ENCODE data around the gene TRAPPC10. TPM values are rescaled to one million over a fixed set of nuclear protein-coding genes. Genes with fewer than 3 reads are reported as not detected.

TRAPPC10 gene
- total RNA-seq, 2 experiments from 2014 or later: 98.1 to 101 TPM

DNA sequence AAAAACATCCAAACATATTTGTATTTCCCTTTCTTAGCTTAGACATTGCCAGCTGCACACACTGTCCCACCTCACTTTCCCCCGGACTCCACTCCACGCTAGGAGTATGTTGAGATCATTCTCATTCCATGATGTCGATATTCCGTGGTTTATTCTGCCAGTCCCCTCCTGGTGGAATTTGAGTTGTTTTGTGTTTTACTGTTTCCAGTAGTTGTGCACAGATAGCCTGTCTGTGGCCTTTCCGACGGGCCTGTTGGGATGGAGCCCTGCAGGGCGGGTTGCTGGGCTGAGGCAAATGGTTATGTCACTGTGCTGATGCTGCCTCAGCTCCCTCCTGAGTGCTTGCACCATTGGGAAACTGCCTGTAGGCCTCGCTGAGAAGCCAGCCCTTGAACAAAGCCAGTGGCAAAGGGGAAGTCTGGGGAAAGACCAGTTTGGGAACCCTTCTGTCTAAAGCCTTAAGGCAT is 12.8 kb downstream of the TRAPPC10 start:
- ATAC-seq (ENCODE audit: poor library complexity): no peak
- Histone ChIP-seq H3K27ac (ENCODE audit: low read depth in 1 of 2, low read length in 2 of 2) (no peak overlapping the region), H3K4me1 (ENCODE audit: insufficient read depth, low read length) (peaks cover 72% of the 10 kb centered on the region), H3K36me3 (ENCODE audit: insufficient read depth, low read length) (peaks cover 7% of the 10 kb centered on the region), H3K9me3 (ENCODE audit: control insufficient read depth in 1 of 2, insufficient read depth in 1 of 2, low read length in 2 of 2) (peaks cover 0 to 4% of the 10 kb centered on the region in 2 experiments), H3K4me3 (ENCODE audit: low read length) (no peak overlapping the region), H3K27me3 (ENCODE audit: control insufficient read depth in 1 of 2, insufficient read depth in 2 of 2, low read length in 2 of 2) (no peaks in the 10 kb centered on the region)
- H3K36me3 Mint-ChIP-seq (ENCODE audit: low read depth): peaks cover 27% of the 10 kb centered on the region
- peaks cover 93% of the 10 kb centered on the region for H3K4me1 Mint-ChIP-seq (ENCODE audit: low read depth)
- TF ChIP-seq, protein P1, sequence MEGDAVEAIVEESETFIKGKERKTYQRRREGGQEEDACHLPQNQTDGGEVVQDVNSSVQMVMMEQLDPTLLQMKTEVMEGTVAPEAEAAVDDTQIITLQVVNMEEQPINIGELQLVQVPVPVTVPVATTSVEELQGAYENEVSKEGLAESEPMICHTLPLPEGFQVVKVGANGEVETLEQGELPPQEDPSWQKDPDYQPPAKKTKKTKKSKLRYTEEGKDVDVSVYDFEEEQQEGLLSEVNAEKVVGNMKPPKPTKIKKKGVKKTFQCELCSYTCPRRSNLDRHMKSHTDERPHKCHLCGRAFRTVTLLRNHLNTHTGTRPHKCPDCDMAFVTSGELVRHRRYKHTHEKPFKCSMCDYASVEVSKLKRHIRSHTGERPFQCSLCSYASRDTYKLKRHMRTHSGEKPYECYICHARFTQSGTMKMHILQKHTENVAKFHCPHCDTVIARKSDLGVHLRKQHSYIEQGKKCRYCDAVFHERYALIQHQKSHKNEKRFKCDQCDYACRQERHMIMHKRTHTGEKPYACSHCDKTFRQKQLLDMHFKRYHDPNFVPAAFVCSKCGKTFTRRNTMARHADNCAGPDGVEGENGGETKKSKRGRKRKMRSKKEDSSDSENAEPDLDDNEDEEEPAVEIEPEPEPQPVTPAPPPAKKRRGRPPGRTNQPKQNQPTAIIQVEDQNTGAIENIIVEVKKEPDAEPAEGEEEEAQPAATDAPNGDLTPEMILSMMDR (IDR thresholded peaks at IDR 0.05): no peak
- peak in 2 of 14 experiments; percentile 42 to 51 for DNase-seq
- POLR2A ChIA-PET: interaction anchor here (2.0 kb wide), 1 partner anchor 12 kb away, joined by 12 read pairs; the partner anchor contains the start of gene TRAPPC10
- intact Hi-C loops (cut with DNase I, micrococcal nuclease): loop anchor here in 1 of 2 experiments (1.0 kb wide), 1 partner anchor 12 kb away; no protein-coding TSS in a partner anchor
- H3K27ac Mint-ChIP-seq: peak overlapping the region; percentile 55
- CTCF ChIA-PET: no interaction called here
- H3K27me3 Mint-ChIP-seq: no peaks in the 10 kb centered on the region
- no peaks in the 10 kb centered on the region for H3K9me3 Mint-ChIP-seq
- H3K4me3 Mint-ChIP-seq: peak overlapping the region; percentile 16

DNA sequence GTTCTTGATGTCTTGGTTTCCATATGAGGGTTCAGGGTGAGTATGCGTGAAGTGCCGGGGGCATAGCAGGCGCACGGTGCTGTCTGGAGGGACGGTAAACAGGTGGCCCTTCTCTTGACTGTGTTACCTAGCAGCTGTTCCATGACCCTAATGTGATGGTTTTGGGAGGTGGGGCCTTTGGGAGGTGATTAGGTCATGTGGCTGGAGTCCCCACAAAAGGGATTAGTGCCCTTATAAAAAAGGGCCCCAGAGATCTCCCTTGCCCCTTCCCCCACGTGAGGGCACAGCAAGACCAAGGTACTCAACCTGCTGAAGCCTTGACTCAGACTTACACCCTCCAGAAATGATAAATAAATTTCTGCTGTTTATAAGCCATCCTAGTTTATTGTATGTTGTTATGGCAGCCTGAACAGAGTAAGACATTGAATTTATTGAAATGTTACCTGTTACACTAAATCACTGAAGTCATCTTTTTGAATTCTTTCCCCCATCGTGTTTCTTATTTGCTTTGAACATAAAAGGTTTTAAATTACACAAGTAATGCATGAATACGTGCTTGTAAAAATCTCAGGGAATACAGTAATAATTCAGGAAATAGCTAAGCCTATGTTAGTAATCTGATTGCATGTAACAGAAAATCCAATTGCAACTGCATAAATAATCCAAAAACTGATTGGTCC is 15.6 kb downstream of the TRAPPC10 start:
- Mint-ChIP-seq H3K27me3 (no peaks in the 10 kb centered on the region), H3K4me3 (peak overlapping the region; percentile 2), H3K27ac (peak overlapping the region; percentile 41), H3K4me1 (ENCODE audit: low read depth) (peaks cover 78% of the 10 kb centered on the region), H3K9me3 (no peaks in the 10 kb centered on the region), H3K36me3 (ENCODE audit: low read depth) (peaks cover 45% of the 10 kb centered on the region)
- peaks cover 62% of the 10 kb centered on the region for H3K4me1 ChIP-seq (ENCODE audit: insufficient read depth, low read length)
- CTCF ChIA-PET: no interaction called here
- ATAC-seq (ENCODE audit: poor library complexity) (no peak), DNase-seq (no peak)
- H3K4me3 ChIP-seq (ENCODE audit: low read length): no peak overlapping the region
- H3K9me3 ChIP-seq (ENCODE audit: control insufficient read depth in 1 of 2, insufficient read depth in 1 of 2, low read length in 2 of 2): peaks cover 0 to 4% of the 10 kb centered on the region in 2 experiments
- POLR2A ChIA-PET: no interaction called here
- no peak overlapping the region for H3K27ac ChIP-seq (ENCODE audit: low read depth in 1 of 2, low read length in 2 of 2)
- intact Hi-C loops (cut with DNase I, micrococcal nuclease): no loop called here
- H3K27me3 ChIP-seq (ENCODE audit: control insufficient read depth in 1 of 2, insufficient read depth in 2 of 2, low read length in 2 of 2): no peaks in the 10 kb centered on the region
- TF ChIP-seq, protein P1 (IDR thresholded peaks at IDR 0.05): no peak
- peaks cover 20% of the 10 kb centered on the region for H3K36me3 ChIP-seq (ENCODE audit: insufficient read depth, low read length)

DNA sequence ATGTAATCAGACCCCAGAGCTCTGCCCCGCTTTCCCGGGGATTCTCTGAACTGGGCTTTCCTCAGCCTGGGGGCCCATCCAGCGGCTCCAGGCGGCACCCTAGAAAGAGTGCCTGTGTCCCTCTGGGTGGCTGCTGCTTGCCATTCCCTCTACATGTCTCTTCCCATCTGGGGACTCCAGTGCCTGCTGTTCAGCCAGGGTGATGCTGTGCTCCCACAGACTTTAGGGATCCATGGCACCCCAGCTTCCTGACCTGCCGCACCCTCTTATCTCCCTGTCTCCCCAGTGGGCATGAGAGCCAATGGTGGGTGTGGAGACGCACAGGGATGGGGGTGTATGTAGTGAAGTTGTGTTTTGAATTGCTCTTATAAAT is 16.2 kb downstream of the TRAPPC10 start:
- H3K4me3 ChIP-seq (ENCODE audit: low read length): no peak overlapping the region
- Mint-ChIP-seq H3K4me3 (no peak overlapping the region), H3K27ac (peak overlapping the region; percentile 41), H3K27me3 (no peaks in the 10 kb centered on the region), H3K4me1 (ENCODE audit: low read depth) (peaks cover 76% of the 10 kb centered on the region), H3K36me3 (ENCODE audit: low read depth) (peaks cover 49% of the 10 kb centered on the region), H3K9me3 (no peaks in the 10 kb centered on the region)
- ChIA-PET CTCF (interaction anchor here (1.6 kb wide), 1 partner anchor 15 kb away, joined by 4 read pairs; no protein-coding TSS in a partner anchor), POLR2A (no interaction called here)
- no peaks in the 10 kb centered on the region for H3K27me3 ChIP-seq (ENCODE audit: control insufficient read depth in 1 of 2, insufficient read depth in 2 of 2, low read length in 2 of 2)
- no peak for DNase-seq
- no peak overlapping the region for H3K27ac ChIP-seq (ENCODE audit: low read depth in 1 of 2, low read length in 2 of 2)
- peaks cover 25% of the 10 kb centered on the region for H3K36me3 ChIP-seq (ENCODE audit: insufficient read depth, low read length)
- TF ChIP-seq, protein P1 (IDR thresholded peaks at IDR 0.05): no peak
- intact Hi-C loops (cut with DNase I, micrococcal nuclease): no loop called here
- ATAC-seq (ENCODE audit: poor library complexity): no peak
- H3K4me1 ChIP-seq (ENCODE audit: insufficient read depth, low read length): peaks cover 57% of the 10 kb centered on the region
- H3K9me3 ChIP-seq (ENCODE audit: control insufficient read depth in 1 of 2, insufficient read depth in 1 of 2, low read length in 2 of 2): peaks cover 0 to 4% of the 10 kb centered on the region in 2 experiments
